Upper lobe of left lung (tissue), 6 donors: ENCODE results near the gene SLX4IP. TPM values are rescaled to one million over a fixed set of nuclear protein-coding genes. Genes with fewer than 3 reads are reported as not detected.

Experiments
- ATAC-seq, 2 donors: fragments of 200-7000 bp; cut with Tn5 transposase; one replicate each; pipeline ENCODE4 v1.9.1; 2022; ENCODE audit warnings: mild to moderate bottlenecking in 2 of 2, moderate library complexity in 2 of 2; ENCODE audit not compliant: low FRiP score in 2 of 2
- DNase-seq, 2 donors: peaks; one replicate each; pipeline ENCODE4 v3.0.0-alpha.2; 2019 to 2020
- H3K27ac ChIP-seq, 4 donors: fragments of 200-600 bp; sonication (generic); one replicate each; pipeline ENCODE4 v1.5.1; 2016 to 2019
- H3K27me3 ChIP-seq, 4 donors: fragments of 200-600 bp; sonication (generic); one replicate each; pipeline ENCODE4 v1.5.1; 2017 to 2019
- H3K36me3 ChIP-seq, 4 donors: fragments of 200-600 bp; sonication (generic); one replicate each; pipeline ENCODE4 v1.5.1; 2016 to 2019
- H3K4me1 ChIP-seq, 4 donors: fragments of 200-600 bp; sonication (generic); one replicate each; pipeline ENCODE4 v1.5.1; 2018 to 2019
- H3K4me3 ChIP-seq, 4 donors: fragments of 200-600 bp; sonication (generic); one replicate each; pipeline ENCODE4 v1.5.1; 2017 to 2019; ENCODE audit warnings: mild to moderate bottlenecking in 2 of 4, moderate library complexity in 1 of 4
- H3K9me3 ChIP-seq, 4 donors: fragments of 200-600 bp; sonication (generic); one replicate each; pipeline ENCODE4 v1.5.1; 2018 to 2019
- CTCF ChIP-seq, 6 experiments: fragments of 450-650 bp in 4 of 6; fragments of 200-600 bp in 2 of 6; sonication (generic) in 2 of 6; IDR thresholded peaks; one replicate each; pipeline ENCODE4 v1.5.1; 2016 to 2019; ENCODE audit warnings: antibody characterized with exemption in 6 of 6
- EP300 ChIP-seq, 4 donors: sonication (generic); formaldehyde crosslinking; IDR thresholded peaks; one replicate each; pipeline ENCODE4 v1.5.1; 2017; ENCODE audit warnings: antibody characterized with exemption in 4 of 4, control low read depth in 2 of 4
- POLR2A ChIP-seq, 4 donors: fragments of 450-650 bp; IDR thresholded peaks; one replicate each; pipeline ENCODE4 v1.5.1; 2016 to 2017; ENCODE audit warnings: antibody characterized with exemption in 4 of 4, mild to moderate bottlenecking in 2 of 4
- POLR2AphosphoS5 ChIP-seq, 2 donors: sonication (generic); formaldehyde crosslinking; IDR thresholded peaks; one replicate each; pipeline ENCODE4 v1.5.1; 2017; ENCODE audit warnings: antibody characterized with exemption in 2 of 2
- WGBS, 2 donors: methylation state at CpG; one replicate each; pipeline ENCODE4 v1.1.5; 2017 to 2018; 5-methylcytosine and 5-hydroxymethylcytosine counted together
- total RNA-seq, 6 donors: library from RNA; depleted of rRNA in 4 of 6; stranded (reverse); fragments of >200 nt in 4 of 6; gene quantifications; one replicate each; pipeline versions ENCODE4 v1.1.0 to v1.2.1, GENCODE V29; 2016 to 2021
- donor health status: DM: no; HTN: no; CAD: no; lungs with moderate emphysema.
- donor health status: DM: no; HTN: yes; CAD: no; lungs with severe emphysema.

SLX4IP gene
- 1 to 10 TPM; 3.2 to 6.0 (median 4.5) TPM for total RNA-seq

DNA sequence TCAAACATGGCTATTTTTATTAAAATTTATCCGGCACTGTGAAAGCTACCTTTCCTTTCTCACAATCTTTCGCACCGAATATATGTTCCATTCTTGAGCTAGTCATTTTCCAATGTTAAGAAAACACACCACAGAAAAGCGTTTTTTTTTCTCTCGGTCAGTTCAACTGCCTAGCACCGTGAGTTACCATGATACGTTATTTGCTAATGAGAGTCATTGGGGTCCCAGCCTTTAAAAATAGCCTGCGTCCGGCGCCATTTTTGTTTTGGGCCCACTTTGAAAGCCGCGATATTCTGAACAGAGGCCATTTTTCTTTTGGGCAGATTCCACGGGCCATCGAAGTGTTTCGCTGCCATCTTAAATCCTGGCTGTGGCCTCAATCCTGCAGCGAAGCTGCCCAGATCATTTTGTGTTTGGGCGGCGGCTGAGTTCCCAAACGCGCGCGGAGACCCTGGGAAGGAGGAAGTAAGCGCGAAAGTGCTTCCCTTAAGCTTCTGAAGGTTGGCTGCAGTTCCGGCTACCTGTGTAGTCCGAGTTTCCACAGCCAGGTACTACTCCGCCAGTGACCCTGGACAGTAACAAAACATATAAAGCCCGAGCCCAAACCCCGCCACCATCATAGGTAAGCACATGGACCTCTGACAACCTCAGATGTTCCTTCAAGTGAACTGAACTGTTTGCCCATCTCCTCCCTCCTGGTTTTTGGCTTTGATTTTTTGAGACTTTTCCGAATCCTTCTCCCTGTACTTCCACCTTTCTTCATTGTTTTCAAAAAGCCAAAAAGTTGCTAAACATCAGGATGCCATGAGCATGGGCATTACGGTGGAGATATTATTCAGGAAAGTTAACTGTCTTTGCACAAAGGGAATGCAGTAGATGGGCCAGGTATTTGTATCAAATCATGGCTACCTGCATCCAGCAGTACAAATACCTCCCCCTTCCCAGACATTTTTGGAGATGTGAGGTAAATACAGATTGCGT lies at the start of gene SLX4IP:
SLX4IP (plus strand) TSS at position 474 of the 981 bp plus-strand sequence. CDS start 22,900 bp downstream, outside the sequence.
- peaks cover 0 to 2% (median 0%) of the 10 kb centered on the region in 4 donors for H3K27me3 ChIP-seq

GRCh38 chr20:10385850-10386544 lies 49.1 kb upstream of the SLX4IP start:
- WGBS, 2 donors, result 51 to 57% methylated on average over 4 of the region's 4 CpGs

More for the DNA sequence above, at the start of gene SLX4IP:
- Histone ChIP-seq H3K4me1 (peaks cover 14 to 35% (median 22%) of the 10 kb centered on the region in 4 donors), H3K9me3 (no peaks in the 10 kb centered on the region), H3K4me3 (peak within 1 kb of the TSS; percentile 66 to 94 (median 78)), H3K36me3 (no peaks in the 10 kb centered on the region), H3K27ac (peak within 1 kb of the TSS; percentile 87 to 98 (median 96))
- ATAC-seq (peak; percentile 91 to 94), DNase-seq (peak; percentile 86 to 96)
- 2 to 3% methylated on average over 30 to 32 of the region's 32 CpGs for WGBS, 2 donors
- TF ChIP-seq POLR2A (IDR thresholded peaks at IDR 0.05) (peak in 2 of 4 donors; percentile 21 to 40), CTCF (IDR thresholded peaks at IDR 0.05) (no peak), EP300 (IDR thresholded peaks at IDR 0.05) (no peak), POLR2AphosphoS5 (IDR thresholded peaks at IDR 0.05) (peak in 1 of 2 donors; percentile 63)

GRCh38 chr20:10387686-10388085 lies 47.4 kb upstream of the SLX4IP start:
- H3K27me3 ChIP-seq, result no peaks in the 10 kb centered on the region
- no peak for ATAC-seq
- TF ChIP-seq POLR2A (IDR thresholded peaks at IDR 0.05) (no peak), CTCF (IDR thresholded peaks at IDR 0.05) (no peak), POLR2AphosphoS5 (IDR thresholded peaks at IDR 0.05) (no peak), EP300 (IDR thresholded peaks at IDR 0.05) (no peak)

More at GRCh38 chr20:10385850-10386544, 49.1 kb upstream of the SLX4IP start:
- ATAC-seq, result no peak
- Histone ChIP-seq H3K9me3 (no peaks in the 10 kb centered on the region), H3K4me1 (no peaks in the 10 kb centered on the region), H3K4me3 (no peak overlapping the region), H3K27ac (no peak overlapping the region), H3K36me3 (no peaks in the 10 kb centered on the region), H3K27me3 (no peaks in the 10 kb centered on the region)
- no peak for DNase-seq
- TF ChIP-seq EP300 (IDR thresholded peaks at IDR 0.05), result no peak
- no peak for TF ChIP-seq POLR2A (IDR thresholded peaks at IDR 0.05)
- TF ChIP-seq CTCF (IDR thresholded peaks at IDR 0.05), result no peak
- no peak for TF ChIP-seq POLR2AphosphoS5 (IDR thresholded peaks at IDR 0.05)

GRCh38 chr20:10388597-10388996 lies 46.5 kb upstream of the SLX4IP start:
- H3K36me3 ChIP-seq, result no peaks in the 10 kb centered on the region
- ATAC-seq (no peak), DNase-seq (no peak)
- H3K4me3 ChIP-seq, result no peak overlapping the region
- no peaks in the 10 kb centered on the region for H3K9me3 ChIP-seq
- H3K27me3 ChIP-seq, result no peaks in the 10 kb centered on the region
- H3K27ac ChIP-seq, result no peak overlapping the region
- TF ChIP-seq CTCF (IDR thresholded peaks at IDR 0.05) (no peak), POLR2A (IDR thresholded peaks at IDR 0.05) (no peak), POLR2AphosphoS5 (IDR thresholded peaks at IDR 0.05) (no peak), EP300 (IDR thresholded peaks at IDR 0.05) (no peak)
- 70 to 72% methylated on average over 4 of the region's 4 CpGs for WGBS, 2 donors
- H3K4me1 ChIP-seq, result no peaks in the 10 kb centered on the region

More at GRCh38 chr20:10387686-10388085, 47.4 kb upstream of the SLX4IP start:
- 75 to 83% methylated on average over 4 of the region's 4 CpGs for WGBS, 2 donors
- H3K4me3 ChIP-seq, result no peak overlapping the region
- H3K36me3 ChIP-seq, result no peaks in the 10 kb centered on the region
- H3K27ac ChIP-seq, result no peak overlapping the region
- no peaks in the 10 kb centered on the region for H3K4me1 ChIP-seq
- DNase-seq, result no peak
- H3K9me3 ChIP-seq, result no peaks in the 10 kb centered on the region
